Measurements from ENCODE around the gene LAMTOR4. TPM values are rescaled to one million over a fixed set of nuclear protein-coding genes. Genes with fewer than 3 reads are reported as not detected.
"Not testable (repeated sequence)": the region's sequence is repeated elsewhere in the genome, so short reads cannot be mapped to it uniquely, and the experiment has no call there.

Gene LAMTOR4
- total and polyA plus RNA-seq, 4 experiments from 2014 or later, result 178 to 501 (median 306) TPM

DNA sequence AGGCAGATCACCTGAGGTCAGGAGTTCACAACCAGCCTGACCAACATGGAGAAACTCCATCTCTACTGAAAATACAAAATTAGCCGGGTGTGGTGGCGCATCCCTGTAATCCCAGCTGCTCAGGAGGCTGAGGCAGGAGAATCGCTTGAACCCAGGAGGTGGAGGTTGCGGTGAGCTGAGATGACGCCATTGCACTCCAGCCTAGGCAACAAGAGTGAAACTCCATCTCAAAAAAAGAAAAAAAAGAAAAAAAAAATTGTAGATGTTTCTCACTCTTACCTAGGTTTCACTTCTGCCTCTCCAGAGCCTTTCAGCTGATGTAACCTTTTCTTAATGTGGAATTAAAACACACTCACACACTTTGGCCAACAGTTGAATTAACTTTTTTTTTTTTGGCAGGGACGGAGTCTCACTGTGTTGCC, 47.2 kb downstream of the LAMTOR4 start:
- H3K4me1 ChIP-seq (ENCODE audit: insufficient read depth, low read length); H3K27me3 ChIP-seq (ENCODE audit: insufficient read depth, low read length); H3K36me3 ChIP-seq (ENCODE audit: insufficient read depth, low read length); H3K4me1 Mint-ChIP-seq; H3K4me3 Mint-ChIP-seq; H3K9me3 Mint-ChIP-seq; H3K36me3 Mint-ChIP-seq; intact Hi-C loops (cut with micrococcal nuclease); H3K27me3 Mint-ChIP-seq; H3K27ac ChIP-seq (ENCODE audit: low read depth, low read length); DNase-seq; POLR2A ChIA-PET (ENCODE audit: partially characterized antibody); H3K4me3 ChIP-seq (ENCODE audit: low read length in 2 of 2); H3K9me3 ChIP-seq (ENCODE audit: control insufficient read depth in 1 of 2, low read length in 2 of 2): not testable (repeated sequence)
- peak overlapping the region in 1 of 7 donors; percentile 47 for H3K27ac Mint-ChIP-seq
- CTCF ChIA-PET (ENCODE audit: partially characterized antibody), result interaction anchor here (0.9 to 3.5 kb wide), 2 partner anchors 9 to 22 kb away, joined by 3 to 15 read pairs; no protein-coding TSS in a partner anchor

DNA sequence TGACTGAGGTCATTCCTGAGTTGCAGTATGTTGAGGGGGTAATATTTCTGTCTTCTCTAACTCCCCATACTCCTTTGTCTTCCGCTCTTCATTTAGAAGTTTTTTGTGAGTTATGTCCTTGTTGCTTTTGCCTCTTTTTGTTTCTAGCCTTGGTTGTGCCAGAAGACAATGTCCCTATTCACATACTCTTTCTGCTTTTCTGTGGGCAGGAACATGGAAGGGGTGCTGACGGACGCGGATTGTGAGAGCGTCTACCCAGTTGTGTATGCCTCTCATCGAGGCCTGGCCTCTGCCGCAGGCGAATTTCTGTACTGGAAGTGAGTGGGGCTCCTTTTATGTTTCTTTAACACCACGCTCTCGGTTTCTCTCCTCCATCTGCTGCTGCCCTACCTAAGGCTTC, 49.5 kb downstream of the LAMTOR4 start:
- Histone ChIP-seq H3K27ac (ENCODE audit: low read depth, low read length) (no peak overlapping the region), H3K9me3 (ENCODE audit: control insufficient read depth in 1 of 2, low read length in 2 of 2) (no peaks in the 10 kb centered on the region), H3K4me1 (ENCODE audit: insufficient read depth, low read length) (no peaks in the 10 kb centered on the region), H3K27me3 (ENCODE audit: insufficient read depth, low read length) (no peaks in the 10 kb centered on the region), H3K4me3 (ENCODE audit: low read length in 2 of 2) (no peak overlapping the region), H3K36me3 (ENCODE audit: insufficient read depth, low read length) (no peaks in the 10 kb centered on the region)
- intact Hi-C loops (cut with micrococcal nuclease), result no loop called here
- peaks cover 0 to 2% of the 10 kb centered on the region in 2 donors for H3K27me3 Mint-ChIP-seq
- H3K27ac Mint-ChIP-seq, result peak overlapping the region in 2 of 7 donors; percentile 53 to 57
- POLR2A ChIA-PET (ENCODE audit: partially characterized antibody), result no interaction called here
- no peaks in the 10 kb centered on the region for H3K4me1 Mint-ChIP-seq
- no peak overlapping the region for H3K4me3 Mint-ChIP-seq
- peaks cover 0 to 3% (median 0%) of the 10 kb centered on the region in 8 donors for H3K9me3 Mint-ChIP-seq
- DNase-seq, result no peak
- CTCF ChIA-PET (ENCODE audit: partially characterized antibody), result no interaction called here
- no peaks in the 10 kb centered on the region for H3K36me3 Mint-ChIP-seq

DNA sequence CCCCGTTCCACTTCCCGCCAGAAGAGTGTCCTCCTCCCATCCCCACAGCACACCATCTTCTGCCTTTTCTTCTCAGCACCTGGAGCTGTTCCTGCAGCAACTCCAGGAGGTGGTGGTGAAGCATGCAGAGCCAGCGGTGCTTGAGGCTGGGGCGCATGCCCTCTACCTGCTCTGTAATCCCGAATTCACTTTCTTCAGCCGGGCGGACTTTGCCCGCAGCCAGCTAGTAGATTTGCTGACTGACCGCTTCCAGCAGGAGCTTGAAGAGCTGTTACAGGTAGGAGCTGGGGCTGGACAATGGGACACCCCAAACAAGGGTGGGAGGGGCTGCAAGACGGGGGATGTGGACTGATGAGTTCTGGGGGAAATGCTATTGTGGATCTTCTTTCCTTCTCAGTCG, 52.0 kb downstream of the LAMTOR4 start:
- Mint-ChIP-seq H3K4me1 (no peaks in the 10 kb centered on the region), H3K36me3 (no peaks in the 10 kb centered on the region), H3K9me3 (peaks cover 0 to 3% (median 0%) of the 10 kb centered on the region in 8 donors), H3K27me3 (peaks cover 0 to 2% of the 10 kb centered on the region in 2 donors), H3K27ac (no peak overlapping the region), H3K4me3 (no peak overlapping the region)
- Histone ChIP-seq H3K4me1 (ENCODE audit: insufficient read depth, low read length) (no peaks in the 10 kb centered on the region), H3K4me3 (ENCODE audit: low read length in 2 of 2) (no peak overlapping the region), H3K27me3 (ENCODE audit: insufficient read depth, low read length) (no peaks in the 10 kb centered on the region), H3K9me3 (ENCODE audit: control insufficient read depth in 1 of 2, low read length in 2 of 2) (no peaks in the 10 kb centered on the region), H3K27ac (ENCODE audit: low read depth, low read length) (no peak overlapping the region), H3K36me3 (ENCODE audit: insufficient read depth, low read length) (no peaks in the 10 kb centered on the region)
- POLR2A ChIA-PET (ENCODE audit: partially characterized antibody), result no interaction called here
- intact Hi-C loops (cut with micrococcal nuclease), result no loop called here
- CTCF ChIA-PET (ENCODE audit: partially characterized antibody), result interaction anchor here (1.1 to 1.3 kb wide), 3 partner anchors 11 to 250 kb away, joined by 3 read pairs; no protein-coding TSS in a partner anchor
- no peak for DNase-seq

Small RNA genes lying within 50 kb of the gene (microRNA-seq; reads per million reads assigned to microRNA genes)
- not detected for gene MIR4658 (ENCODE audit: borderline microRNAs expressed, borderline number of aligned reads, borderline replicate concordance)

Other genes with a start within 250 kb of the LAMTOR4 start
- 10 to 100 TPM; 69.0 to 69.7 TPM for gene TRIM4, start 229.4 kb upstream of the LAMTOR4 start, total RNA-seq
- gene TRIM4, start 229.4 kb upstream of the LAMTOR4 start, polyA plus RNA-seq, result 10 to 100 TPM; 18.2 to 28.8 TPM
- under 1 TPM; 0.39 to 0.61 TPM for gene GJC3, start 219.3 kb upstream of the LAMTOR4 start, total RNA-seq
- gene GJC3, start 219.3 kb upstream of the LAMTOR4 start, polyA plus RNA-seq, result under 1 TPM; 0.23 to 0.94 TPM
- gene AZGP1, start 172.9 kb upstream of the LAMTOR4 start, total RNA-seq, result not detected
- gene AZGP1, start 172.9 kb upstream of the LAMTOR4 start, polyA plus RNA-seq, result not detected
- 100 to 1,000 TPM in 1 of 2 experiments, 10 to 100 TPM in 1; 94.8 to 101 TPM for gene ZKSCAN1, start 133.3 kb upstream of the LAMTOR4 start, total RNA-seq
- gene ZKSCAN1, start 133.3 kb upstream of the LAMTOR4 start, polyA plus RNA-seq, result 10 to 100 TPM; 25.0 to 47.0 TPM
- 10 to 100 TPM in 1 of 2 experiments, 1 to 10 TPM in 1; 9.9 to 10.6 TPM for gene ZSCAN21, start 99.1 kb upstream of the LAMTOR4 start, total RNA-seq
- 1 to 10 TPM; 2.5 to 9.7 TPM for gene ZSCAN21, start 99.1 kb upstream of the LAMTOR4 start, polyA plus RNA-seq
- 10 to 100 TPM; 44.2 to 44.8 TPM for gene ZNF3, start 67.2 kb upstream of the LAMTOR4 start, total RNA-seq
- 10 to 100 TPM; 11.9 to 25.4 TPM for gene ZNF3, start 67.2 kb upstream of the LAMTOR4 start, polyA plus RNA-seq
- 10 to 100 TPM; 85.5 to 89.2 TPM for gene COPS6, start 59.9 kb upstream of the LAMTOR4 start, total RNA-seq
- 100 to 1,000 TPM; 155 to 261 TPM for gene COPS6, start 59.9 kb upstream of the LAMTOR4 start, polyA plus RNA-seq
- gene MCM7, start 47.5 kb upstream of the LAMTOR4 start, total RNA-seq, result 100 to 1,000 TPM; 164 to 173 TPM
- 10 to 100 TPM; 26.9 to 29.9 TPM for gene MCM7, start 47.5 kb upstream of the LAMTOR4 start, polyA plus RNA-seq
- gene AP4M1, start 47.3 kb upstream of the LAMTOR4 start, total RNA-seq, result 10 to 100 TPM; 12.1 to 14.9 TPM
- gene AP4M1, start 47.3 kb upstream of the LAMTOR4 start, polyA plus RNA-seq, result 1 to 10 TPM; 3.2 to 4.3 TPM
- gene TAF6, start 29.6 kb upstream of the LAMTOR4 start, total RNA-seq, result 10 to 100 TPM; 61.6 to 62.2 TPM
- gene TAF6, start 29.6 kb upstream of the LAMTOR4 start, polyA plus RNA-seq, result 10 to 100 TPM; 25.3 to 35.2 TPM
- 10 to 100 TPM; 69.0 to 69.8 TPM for gene CNPY4, start 29.3 kb upstream of the LAMTOR4 start, total RNA-seq
- gene CNPY4, start 29.3 kb upstream of the LAMTOR4 start, polyA plus RNA-seq, result 10 to 100 TPM; 14.8 to 24.8 TPM
- 1 to 10 TPM; 6.4 to 6.8 TPM for gene MBLAC1, start 22.0 kb upstream of the LAMTOR4 start, total RNA-seq
- gene MBLAC1, start 22.0 kb upstream of the LAMTOR4 start, polyA plus RNA-seq, result 1 to 10 TPM in 1 of 2 donors, under 1 TPM in 1; 0.77 to 1.2 TPM
- 10 to 100 TPM; 68.7 to 73.0 TPM for gene TRAPPC14, start 9.8 kb downstream of the LAMTOR4 start, total RNA-seq
- gene TRAPPC14, start 9.8 kb downstream of the LAMTOR4 start, polyA plus RNA-seq, result 1 to 10 TPM; 1.4 to 5.5 TPM
- gene GAL3ST4, start 19.7 kb downstream of the LAMTOR4 start, total RNA-seq, result 1 to 10 TPM; 8.0 to 8.9 TPM
- gene GAL3ST4, start 19.7 kb downstream of the LAMTOR4 start, polyA plus RNA-seq, result 1 to 10 TPM; 2.3 to 5.0 TPM
- 10 to 100 TPM; 11.8 to 12.5 TPM for gene GPC2, start 28.5 kb downstream of the LAMTOR4 start, total RNA-seq
- gene GPC2, start 28.5 kb downstream of the LAMTOR4 start, polyA plus RNA-seq, result under 1 TPM in 1 of 2 donors, not detected in 1; 0.73 TPM
- gene STAG3, start 29.0 kb downstream of the LAMTOR4 start, total RNA-seq, result 1 to 10 TPM; 6.5 to 7.7 TPM
- 1 to 10 TPM; 1.6 to 3.7 TPM for gene STAG3, start 29.0 kb downstream of the LAMTOR4 start, polyA plus RNA-seq
- gene PVRIG, start 71.0 kb downstream of the LAMTOR4 start, total RNA-seq, result 10 to 100 TPM; 77.4 to 85.2 TPM
- gene PVRIG, start 71.0 kb downstream of the LAMTOR4 start, polyA plus RNA-seq, result 10 to 100 TPM; 68.2 to 87.3 TPM
- gene SPDYE3, start 158.8 kb downstream of the LAMTOR4 start, total RNA-seq, result not detected
- gene SPDYE3, start 158.8 kb downstream of the LAMTOR4 start, polyA plus RNA-seq, result 1 to 10 TPM; 6.3 to 9.9 TPM
- gene PILRB, start 209.2 kb downstream of the LAMTOR4 start, total RNA-seq, result 100 to 1,000 TPM; 104 to 117 TPM
- gene PILRB, start 209.2 kb downstream of the LAMTOR4 start, polyA plus RNA-seq, result 1 to 10 TPM; 1.1 to 5.2 TPM
- gene PILRA, start 224.6 kb downstream of the LAMTOR4 start, total RNA-seq, result 1 to 10 TPM; 5.7 to 5.8 TPM
- gene PILRA, start 224.6 kb downstream of the LAMTOR4 start, polyA plus RNA-seq, result under 1 TPM in 1 of 2 donors, not detected in 1; 0.32 TPM

All from CD4-positive, alpha-beta memory T cell (primary cell).